Body of pancreas (tissue), 4 donors: ENCODE measurements around the gene NUP98. TPM values are rescaled to one million over a fixed set of nuclear protein-coding genes. Genes with fewer than 3 reads are reported as not detected.
"Not testable (repeated sequence)": the region's sequence is repeated elsewhere in the genome, so short reads cannot be mapped to it uniquely, and the experiment has no call there.

ENCODE experiments used
- ATAC-seq: fragments of 150-250 bp; one replicate; pipeline ENCODE4 v1.9.1; 2016
- DNase-seq, 4 donors: peaks; one replicate each; pipeline ENCODE4 v3.0.0-alpha.2; 2019
- H3K27ac ChIP-seq, 4 donors: fragments of 200-600 bp; sonication (generic); 1 replicate in 3 of 4; 2 replicates in 1 of 4; pipeline versions ENCODE4 v1.5.1 to v1.6.1; 2016 to 2019; ENCODE audit warnings: mild to moderate bottlenecking in 1 of 4, mixed read lengths in 1 of 4, moderate library complexity in 1 of 4
- H3K27me3 ChIP-seq, 2 donors: fragments of 200-600 bp; sonication (generic); one replicate each; pipeline ENCODE4 v1.6.0; 2016; ENCODE audit warnings: mild to moderate bottlenecking in 1 of 2
- H3K36me3 ChIP-seq, 2 donors: fragments of 200-600 bp; sonication (generic); replicated peaks in 1 of 2; 2 replicates each; pipeline ENCODE4 v1.5.1; 2016; ENCODE audit warnings: low read depth in 2 of 2; ENCODE audit not compliant: insufficient read depth in 1 of 2
- H3K4me1 ChIP-seq: fragments of 200-600 bp; sonication (generic); one replicate; pipeline ENCODE4 v1.6.0; 2016
- H3K4me3 ChIP-seq, 2 donors: fragments of 200-600 bp; sonication (generic); 1 replicate in 1 of 2; 2 replicates in 1 of 2; pipeline ENCODE4 v1.5.1; 2016 to 2019
- H3K9me3 ChIP-seq, 3 donors: fragments of 200-600 bp; sonication (generic); 1 replicate in 2 of 3; 2 replicates in 1 of 3; pipeline ENCODE4 v1.5.1; 2016
- CTCF ChIP-seq, 7 experiments: fragments of 450-650 bp in 4 of 7; fragments of 200-600 bp in 3 of 7; sonication (generic) in 3 of 7; IDR thresholded peaks; one replicate each; pipeline ENCODE4 v1.5.1; 2016 to 2019; ENCODE audit warnings: antibody characterized with exemption in 7 of 7
- POLR2A ChIP-seq, 3 donors: fragments of 450-650 bp; IDR thresholded peaks; one replicate each; pipeline ENCODE4 v1.6.1; 2016; ENCODE audit warnings: antibody characterized with exemption in 3 of 3, mild to moderate bottlenecking in 2 of 3
- WGBS, 2 donors: methylation state at CpG; one replicate each; pipeline ENCODE4 v1.1.5; 2017; 5-methylcytosine and 5-hydroxymethylcytosine counted together
- intact Hi-C: fragments of 100-400 bp; cut with DNase I; formaldehyde crosslinking; loops from one replicate; pipeline ENCODE4 v1.15.1; 2023
- total RNA-seq, 2 donors: library from RNA; depleted of rRNA; stranded (reverse); fragments of >200 nt; gene quantifications; one replicate each; pipeline ENCODE4 v1.1.0, GENCODE V29; 2016

NUP98 gene
- total RNA-seq, 2 donors from 2014 or later = 37.9 to 62.0 TPM

GRCh38 chr11:3816673-3817072 is 19.3 kb upstream of the NUP98 start:
- WGBS, 2 donors = 75 to 77% methylated on average over 2 of the region's 2 CpGs
- no peaks in the 10 kb centered on the region for H3K4me1 ChIP-seq
- H3K4me3 ChIP-seq = no peak overlapping the region
- no peak for DNase-seq
- TF ChIP-seq POLR2A (IDR thresholded peaks at IDR 0.05) (no peak), CTCF (IDR thresholded peaks at IDR 0.05) (no peak)
- H3K36me3 ChIP-seq = no peaks in the 10 kb centered on the region
- H3K27me3 ChIP-seq = no peaks in the 10 kb centered on the region
- H3K27ac ChIP-seq = no peak overlapping the region
- intact Hi-C loops = no loop called here
- no peaks in the 10 kb centered on the region for H3K9me3 ChIP-seq
- ATAC-seq = no peak

- Histone ChIP-seq H3K4me3 (no peak overlapping the region), H3K27ac (no peak overlapping the region), H3K9me3 (no peaks in the 10 kb centered on the region), H3K27me3 (no peaks in the 10 kb centered on the region), H3K4me1 (no peaks in the 10 kb centered on the region), H3K36me3 (no peaks in the 10 kb centered on the region)
- WGBS, 2 donors = 80 to 88% methylated on average over 4 of the region's 4 CpGs
- TF ChIP-seq CTCF (IDR thresholded peaks at IDR 0.05) (no peak), POLR2A (IDR thresholded peaks at IDR 0.05) (no peak)
- ATAC-seq (no peak), DNase-seq (no peak)
- intact Hi-C loops = no loop called here
Observed at GRCh38 chr11:3815845-3816244, 18.5 kb upstream of the NUP98 start.

- H3K27me3 ChIP-seq, ATAC-seq, H3K36me3 ChIP-seq, H3K4me3 ChIP-seq, H3K27ac ChIP-seq, DNase-seq, H3K9me3 ChIP-seq, intact Hi-C loops, H3K4me1 ChIP-seq: not testable (repeated sequence)
- 88 to 94% methylated on average over 5 of the region's 5 CpGs for WGBS, 2 donors
Observed at GRCh38 chr11:3814832-3815231, 17.5 kb upstream of the NUP98 start.

GRCh38 chr11:3810951-3811350 is 13.6 kb upstream of the NUP98 start:
- WGBS, 2 donors = 95 to 100% methylated on average over 1 to 4 of the region's 4 CpGs
- no peak for TF ChIP-seq CTCF (IDR thresholded peaks at IDR 0.05)
- no peak for TF ChIP-seq POLR2A (IDR thresholded peaks at IDR 0.05)
- intact Hi-C loops = no loop called here

GRCh38 chr11:3810446-3810845 is 13.1 kb upstream of the NUP98 start:
- H3K27ac ChIP-seq = no peak overlapping the region
- 60 to 90% methylated on average over 2 to 3 of the region's 3 CpGs for WGBS, 2 donors
- H3K4me3 ChIP-seq = no peak overlapping the region
- DNase-seq (no peak), ATAC-seq (no peak)
- no peaks in the 10 kb centered on the region for H3K27me3 ChIP-seq
- H3K36me3 ChIP-seq = no peaks in the 10 kb centered on the region
- TF ChIP-seq CTCF (IDR thresholded peaks at IDR 0.05) (no peak), POLR2A (IDR thresholded peaks at IDR 0.05) (no peak)
- no peaks in the 10 kb centered on the region for H3K9me3 ChIP-seq
- H3K4me1 ChIP-seq = peaks cover 14% of the 10 kb centered on the region
- intact Hi-C loops = no loop called here

More at GRCh38 chr11:3810951-3811350, 13.6 kb upstream of the NUP98 start:
- ATAC-seq (no peak), DNase-seq (no peak)
- H3K4me1 ChIP-seq = peaks cover 14% of the 10 kb centered on the region
- H3K4me3 ChIP-seq = no peak overlapping the region
- no peaks in the 10 kb centered on the region for H3K9me3 ChIP-seq
- no peak overlapping the region for H3K27ac ChIP-seq
- H3K36me3 ChIP-seq = no peaks in the 10 kb centered on the region
- H3K27me3 ChIP-seq = no peaks in the 10 kb centered on the region
